CD1c-positive myeloid dendritic cell (primary cell): ENCODE measurements around the gene BOK.
"Not testable (repeated sequence)": the region's sequence is repeated elsewhere in the genome, so short reads cannot be mapped to it uniquely, and the experiment has no call there.

Experiments used
- DNase-seq: peaks from one replicate; pipeline ENCODE4 v3.0.0-alpha.2; 2016; ENCODE audit errors: extremely low spot score

Gene BOK

GRCh38 chr2:241558532-241559322 lies at the start of gene BOK:
TSS of gene BOK (plus strand) at chr2:241558745. CDS start at chr2:241559484, 739 bp downstream.
- peak; percentile 10 for DNase-seq

GRCh38 chr2:241509155-241509784 lies 49.3 kb upstream of the BOK start:
- DNase-seq = no peak

GRCh38 chr2:241511091-241511741 lies 47.3 kb upstream of the BOK start:
- no peak for DNase-seq

- DNase-seq = no peak
Measured at GRCh38 chr2:241514553-241514952, 44.0 kb upstream of the BOK start.

GRCh38 chr2:241514986-241515737 lies 43.4 kb upstream of the BOK start:
- DNase-seq = no peak

GRCh38 chr2:241516520-241516965 lies 42.0 kb upstream of the BOK start:
- no peak for DNase-seq

- no peak for DNase-seq
Measured at GRCh38 chr2:241517297-241517696, 41.2 kb upstream of the BOK start.

GRCh38 chr2:241519669-241520068 lies 38.9 kb upstream of the BOK start:
- no peak for DNase-seq

GRCh38 chr2:241522477-241522876 lies 36.1 kb upstream of the BOK start:
- DNase-seq = no peak

GRCh38 chr2:241525818-241526780 lies 32.4 kb upstream of the BOK start:
- not testable (repeated sequence) for DNase-seq

GRCh38 chr2:241530571-241530970 lies 28.0 kb upstream of the BOK start:
- DNase-seq = no peak

- no peak for DNase-seq
Measured at GRCh38 chr2:241531161-241531722, 27.3 kb upstream of the BOK start.

- no peak for DNase-seq
Measured at GRCh38 chr2:241532168-241532567, 26.4 kb upstream of the BOK start.

GRCh38 chr2:241532733-241533601 lies 25.6 kb upstream of the BOK start:
- no peak for DNase-seq

GRCh38 chr2:241534293-241534692 lies 24.3 kb upstream of the BOK start:
- no peak for DNase-seq

GRCh38 chr2:241534701-241535375 lies 23.7 kb upstream of the BOK start:
- DNase-seq = no peak

GRCh38 chr2:241535871-241536655 lies 22.5 kb upstream of the BOK start:
- DNase-seq = no peak
